ENCODE measurements around the gene ZNF516.

Gene ZNF516

GRCh38 chr18:76506974-76507764 is 12.1 kb upstream of the ZNF516 start:
- TF ChIP-seq POLR2AphosphoS5 (IDR thresholded peaks at IDR 0.05; ENCODE audit: low read depth, low read length), result no peak
- no peak for TF ChIP-seq TAF1 (IDR thresholded peaks at IDR 0.05; ENCODE audit: borderline replicate concordance, low read depth, low read length)
- no peak for TF ChIP-seq POLR2A (IDR thresholded peaks at IDR 0.05; ENCODE audit: low read depth, low read length)
- DNase-seq (ENCODE audit: insufficient read length), result no peak
- FAIRE-seq, result no peak

GRCh38 chr18:76506395-76506794 is 11.4 kb upstream of the ZNF516 start:
- no peak for TF ChIP-seq POLR2A (IDR thresholded peaks at IDR 0.05; ENCODE audit: low read depth, low read length)
- no peak for TF ChIP-seq TAF1 (IDR thresholded peaks at IDR 0.05; ENCODE audit: borderline replicate concordance, low read depth, low read length)
- TF ChIP-seq POLR2AphosphoS5 (IDR thresholded peaks at IDR 0.05; ENCODE audit: low read depth, low read length), result no peak
- FAIRE-seq, result no peak
- no peak for DNase-seq (ENCODE audit: insufficient read length)

GRCh38 chr18:76505614-76506013 is 10.6 kb upstream of the ZNF516 start:
- no peak for DNase-seq (ENCODE audit: insufficient read length)
- no peak for FAIRE-seq
- TF ChIP-seq POLR2AphosphoS5 (IDR thresholded peaks at IDR 0.05; ENCODE audit: low read depth, low read length) (no peak), POLR2A (IDR thresholded peaks at IDR 0.05; ENCODE audit: low read depth, low read length) (no peak), TAF1 (IDR thresholded peaks at IDR 0.05; ENCODE audit: borderline replicate concordance, low read depth, low read length) (no peak)

- TF ChIP-seq TAF1 (IDR thresholded peaks at IDR 0.05; ENCODE audit: borderline replicate concordance, low read depth, low read length) (no peak), POLR2A (IDR thresholded peaks at IDR 0.05; ENCODE audit: low read depth, low read length) (no peak), POLR2AphosphoS5 (IDR thresholded peaks at IDR 0.05; ENCODE audit: low read depth, low read length) (no peak)
- DNase-seq (ENCODE audit: insufficient read length) (no peak), FAIRE-seq (no peak)
Observed at GRCh38 chr18:76504749-76505148, 9.7 kb upstream of the ZNF516 start.

- FAIRE-seq, result no peak
- no peak for DNase-seq (ENCODE audit: insufficient read length)
- TF ChIP-seq TAF1 (IDR thresholded peaks at IDR 0.05; ENCODE audit: borderline replicate concordance, low read depth, low read length) (no peak), POLR2AphosphoS5 (IDR thresholded peaks at IDR 0.05; ENCODE audit: low read depth, low read length) (no peak), POLR2A (IDR thresholded peaks at IDR 0.05; ENCODE audit: low read depth, low read length) (no peak)
Observed at GRCh38 chr18:76503649-76504386, 8.8 kb upstream of the ZNF516 start.

GRCh38 chr18:76502551-76502950 is 7.5 kb upstream of the ZNF516 start:
- DNase-seq (ENCODE audit: insufficient read length) (no peak), FAIRE-seq (no peak)
- TF ChIP-seq POLR2AphosphoS5 (IDR thresholded peaks at IDR 0.05; ENCODE audit: low read depth, low read length), result no peak
- no peak for TF ChIP-seq POLR2A (IDR thresholded peaks at IDR 0.05; ENCODE audit: low read depth, low read length)
- no peak for TF ChIP-seq TAF1 (IDR thresholded peaks at IDR 0.05; ENCODE audit: borderline replicate concordance, low read depth, low read length)

- DNase-seq (ENCODE audit: insufficient read length), result peak; percentile 32
- FAIRE-seq, result peak; percentile 78
- TF ChIP-seq TAF1 (IDR thresholded peaks at IDR 0.05; ENCODE audit: borderline replicate concordance, low read depth, low read length), result no peak
- TF ChIP-seq POLR2A (IDR thresholded peaks at IDR 0.05; ENCODE audit: low read depth, low read length), result no peak
- TF ChIP-seq POLR2AphosphoS5 (IDR thresholded peaks at IDR 0.05; ENCODE audit: low read depth, low read length), result no peak
Observed at GRCh38 chr18:76499637-76500340, 4.7 kb upstream of the ZNF516 start.

GRCh38 chr18:76499021-76499420 is 4.0 kb upstream of the ZNF516 start:
- TF ChIP-seq POLR2AphosphoS5 (IDR thresholded peaks at IDR 0.05; ENCODE audit: low read depth, low read length), result no peak
- TF ChIP-seq TAF1 (IDR thresholded peaks at IDR 0.05; ENCODE audit: borderline replicate concordance, low read depth, low read length), result no peak
- TF ChIP-seq POLR2A (IDR thresholded peaks at IDR 0.05; ENCODE audit: low read depth, low read length), result no peak
- DNase-seq (ENCODE audit: insufficient read length), result no peak
- no peak for FAIRE-seq

GRCh38 chr18:76498064-76498463 is 3.0 kb upstream of the ZNF516 start:
- no peak for DNase-seq (ENCODE audit: insufficient read length)
- FAIRE-seq, result no peak
- TF ChIP-seq TAF1 (IDR thresholded peaks at IDR 0.05; ENCODE audit: borderline replicate concordance, low read depth, low read length), result no peak
- TF ChIP-seq POLR2AphosphoS5 (IDR thresholded peaks at IDR 0.05; ENCODE audit: low read depth, low read length), result no peak
- TF ChIP-seq POLR2A (IDR thresholded peaks at IDR 0.05; ENCODE audit: low read depth, low read length), result no peak

- TF ChIP-seq TAF1 (IDR thresholded peaks at IDR 0.05; ENCODE audit: borderline replicate concordance, low read depth, low read length), result no peak
- no peak for TF ChIP-seq POLR2A (IDR thresholded peaks at IDR 0.05; ENCODE audit: low read depth, low read length)
- TF ChIP-seq POLR2AphosphoS5 (IDR thresholded peaks at IDR 0.05; ENCODE audit: low read depth, low read length), result no peak
- no peak for DNase-seq (ENCODE audit: insufficient read length)
- FAIRE-seq, result no peak
Observed at GRCh38 chr18:76497021-76497420, 2.0 kb upstream of the ZNF516 start.

GRCh38 chr18:76496194-76496890 is 1.3 kb upstream of the ZNF516 start:
- FAIRE-seq (no peak), DNase-seq (ENCODE audit: insufficient read length) (no peak)
- no peak for TF ChIP-seq POLR2A (IDR thresholded peaks at IDR 0.05; ENCODE audit: low read depth, low read length)
- TF ChIP-seq TAF1 (IDR thresholded peaks at IDR 0.05; ENCODE audit: borderline replicate concordance, low read depth, low read length), result no peak
- TF ChIP-seq POLR2AphosphoS5 (IDR thresholded peaks at IDR 0.05; ENCODE audit: low read depth, low read length), result no peak

Data from GM12892 (cell line).